ENCODE measurements around the gene PANX3. TPM values are rescaled to one million over a fixed set of nuclear protein-coding genes. Genes with fewer than 3 reads are reported as not detected.

PANX3 gene
- total RNA-seq, 1 experiment from 2014 or later = not detected

GRCh38 chr11:124608147-124608546, 3.1 kb upstream of the PANX3 start:
- Histone ChIP-seq H3K14ac (ENCODE audit: insufficient read depth, low read length) (no peak overlapping the region), H2BK20ac (ENCODE audit: low read depth, low read length, poor library complexity, severe bottlenecking) (no peak overlapping the region), H3K9me3 (ENCODE audit: control insufficient read depth, low read depth, low read length) (no peaks in the 10 kb centered on the region), H2BK120ac (ENCODE audit: low read depth, low read length, poor library complexity, severe bottlenecking) (no peak overlapping the region), H3K23me2 (ENCODE audit: insufficient read length, low read depth, low read length, poor library complexity, severe bottlenecking) (no peaks in the 10 kb centered on the region), H3K27me3 (ENCODE audit: insufficient read depth, low read length) (no peaks in the 10 kb centered on the region), H3K27ac (ENCODE audit: insufficient read length, low read depth, low read length) (no peak overlapping the region), H4K5ac (ENCODE audit: insufficient read length, low read depth, low read length) (no peak overlapping the region), H4K20me1 (ENCODE audit: control insufficient read depth, insufficient read depth, insufficient read length) (no peaks in the 10 kb centered on the region), H4K91ac (ENCODE audit: insufficient read length, low read depth, low read length) (no peak overlapping the region), H3K56ac (ENCODE audit: insufficient read length, low read depth, low read length) (no peak overlapping the region), H3T11ph (ENCODE audit: low read length) (no peak overlapping the region), H4K8ac (replicated peaks; ENCODE audit: insufficient read length, low read depth, low read length) (no peak overlapping the region), H2BK12ac (ENCODE audit: insufficient read length, low read depth, low read length) (no peak overlapping the region), H3K79me1 (ENCODE audit: insufficient read depth, low read depth, low read length, poor library complexity, severe bottlenecking) (no peaks in the 10 kb centered on the region), H2BK15ac (ENCODE audit: low read depth, low read length) (no peak overlapping the region), H3K18ac (ENCODE audit: insufficient read length, low read depth, low read length) (no peak overlapping the region), H3K4me1 (ENCODE audit: insufficient read depth, low read length) (no peaks in the 10 kb centered on the region), H2BK5ac (ENCODE audit: insufficient read length, low read length) (no peak overlapping the region), H3K4ac (ENCODE audit: low read depth, low read length) (no peak overlapping the region), H2AFZ (ENCODE audit: low read length) (no peak overlapping the region), H3K9ac (ENCODE audit: extremely low read depth, insufficient read length, low read length) (no peak overlapping the region), H3K4me2 (ENCODE audit: insufficient read depth, insufficient read length, low read length) (no peak overlapping the region), H2AK5ac (ENCODE audit: insufficient read length, low read length) (no peak overlapping the region), H3K79me2 (ENCODE audit: insufficient read depth, low read length) (no peaks in the 10 kb centered on the region), H3K23ac (ENCODE audit: insufficient read length, low read depth, low read length) (no peak overlapping the region)
- Mint-ChIP-seq H3K27ac (no peak overlapping the region), H3K4me3 (no peak overlapping the region), H3K9me3 (no peaks in the 10 kb centered on the region; a peak in 1 of 5 replicates), H3K36me3 (ENCODE audit: insufficient read depth in 1 of 3, low read depth in 3 of 3) (no peaks in the 10 kb centered on the region), H3K27me3 (ENCODE audit: low read depth) (no peaks in the 10 kb centered on the region; the same call in 1 of the 2 replicates), H3K4me1 (no peaks in the 10 kb centered on the region)
- DNase-seq = no peak
- no peak for TF ChIP-seq CTCF (conservative IDR thresholded peaks at IDR 0.05)
